ENCODE results near the gene S1PR3.

S1PR3 gene

GRCh38 chr9:88957526-88957925 lies 33.7 kb upstream of the S1PR3 start:
- Histone ChIP-seq H3F3A (ENCODE audit: control insufficient read depth, insufficient read depth) (no peaks in the 10 kb centered on the region), H3K4me1 (ENCODE audit: control insufficient read depth, low read length) (no peaks in the 10 kb centered on the region), H3K9me3 (ENCODE audit: control insufficient read depth, insufficient read depth, low read length) (no peaks in the 10 kb centered on the region), H3K79me2 (ENCODE audit: control insufficient read depth, low read length) (no peaks in the 10 kb centered on the region), H4K20me1 (ENCODE audit: control insufficient read depth, insufficient read depth, low read depth, low read length) (no peaks in the 10 kb centered on the region), H3K4me3 (ENCODE audit: low read length) (no peak overlapping the region), H3K27me3 (ENCODE audit: control insufficient read depth, low read length) (peaks cover 6% of the 10 kb centered on the region; the same call in 1 of the 2 replicates), H3K9me2 (replicated peaks; ENCODE audit: control insufficient read depth, low read length) (no peaks in the 10 kb centered on the region), H3K36me3 (ENCODE audit: control insufficient read depth, low read length) (no peaks in the 10 kb centered on the region), H3K27ac (ENCODE audit: low read depth, low read length) (no peak overlapping the region), H3K4me2 (ENCODE audit: low read length) (no peak overlapping the region)
- TF ChIP-seq EZH2phosphoT487 (IDR thresholded peaks at IDR 0.05; ENCODE audit: borderline replicate concordance, low read length) (no peak), CTCF (IDR thresholded peaks at IDR 0.05; ENCODE audit: low read depth, low read length, poor library complexity, severe bottlenecking) (no peak)

GRCh38 chr9:88959727-88960469 lies 31.4 kb upstream of the S1PR3 start:
- Histone ChIP-seq H3K36me3 (ENCODE audit: control insufficient read depth, low read length) (no peaks in the 10 kb centered on the region), H3F3A (ENCODE audit: control insufficient read depth, insufficient read depth) (no peaks in the 10 kb centered on the region)
- TF ChIP-seq CTCF (IDR thresholded peaks at IDR 0.05; ENCODE audit: low read depth, low read length, poor library complexity, severe bottlenecking) (no peak), EZH2phosphoT487 (IDR thresholded peaks at IDR 0.05; ENCODE audit: borderline replicate concordance, low read length) (no peak)

GRCh38 chr9:88960632-88961031 lies 30.6 kb upstream of the S1PR3 start:
- Histone ChIP-seq H3K9me2 (replicated peaks; ENCODE audit: control insufficient read depth, low read length) (no peaks in the 10 kb centered on the region), H4K20me1 (ENCODE audit: control insufficient read depth, insufficient read depth, low read depth, low read length) (no peaks in the 10 kb centered on the region)
- TF ChIP-seq EZH2phosphoT487 (IDR thresholded peaks at IDR 0.05; ENCODE audit: borderline replicate concordance, low read length): no peak

More at GRCh38 chr9:88959727-88960469, 31.4 kb upstream of the S1PR3 start:
- H4K20me1 ChIP-seq (ENCODE audit: control insufficient read depth, insufficient read depth, low read depth, low read length): no peaks in the 10 kb centered on the region
- H3K9me3 ChIP-seq (ENCODE audit: control insufficient read depth, insufficient read depth, low read length): no peaks in the 10 kb centered on the region
- H3K4me2 ChIP-seq (ENCODE audit: low read length): no peak overlapping the region
- H3K27ac ChIP-seq (ENCODE audit: low read depth, low read length): no peak overlapping the region
- H3K4me3 ChIP-seq (ENCODE audit: low read length): no peak overlapping the region
- H3K27me3 ChIP-seq (ENCODE audit: control insufficient read depth, low read length): 0 out of 2 replicates have a peak, but pooled peaks cover 2% of the 10 kb centered on the region
- H3K9me2 ChIP-seq (replicated peaks; ENCODE audit: control insufficient read depth, low read length): no peaks in the 10 kb centered on the region
- H3K4me1 ChIP-seq (ENCODE audit: control insufficient read depth, low read length): no peaks in the 10 kb centered on the region
- no peaks in the 10 kb centered on the region for H3K79me2 ChIP-seq (ENCODE audit: control insufficient read depth, low read length)

GRCh38 chr9:88965473-88965872 lies 25.8 kb upstream of the S1PR3 start:
- no peak overlapping the region for H3K27ac ChIP-seq (ENCODE audit: low read depth, low read length)
- H3K9me2 ChIP-seq (replicated peaks; ENCODE audit: control insufficient read depth, low read length): no peaks in the 10 kb centered on the region
- H3F3A ChIP-seq (ENCODE audit: control insufficient read depth, insufficient read depth): no peaks in the 10 kb centered on the region
- H3K79me2 ChIP-seq (ENCODE audit: control insufficient read depth, low read length): no peaks in the 10 kb centered on the region
- no peak overlapping the region for H3K4me2 ChIP-seq (ENCODE audit: low read length)
- H3K36me3 ChIP-seq (ENCODE audit: control insufficient read depth, low read length): no peaks in the 10 kb centered on the region
- H3K4me1 ChIP-seq (ENCODE audit: control insufficient read depth, low read length): no peaks in the 10 kb centered on the region
- no peaks in the 10 kb centered on the region for H4K20me1 ChIP-seq (ENCODE audit: control insufficient read depth, insufficient read depth, low read depth, low read length)
- H3K27me3 ChIP-seq (ENCODE audit: control insufficient read depth, low read length): peaks cover 2% of the 10 kb centered on the region; the same call in 1 of the 2 replicates
- no peaks in the 10 kb centered on the region for H3K9me3 ChIP-seq (ENCODE audit: control insufficient read depth, insufficient read depth, low read length)
- no peak for TF ChIP-seq CTCF (IDR thresholded peaks at IDR 0.05; ENCODE audit: low read depth, low read length, poor library complexity, severe bottlenecking)
- H3K4me3 ChIP-seq (ENCODE audit: low read length): no peak overlapping the region

More at GRCh38 chr9:88960632-88961031, 30.6 kb upstream of the S1PR3 start:
- no peak overlapping the region for H3K4me3 ChIP-seq (ENCODE audit: low read length)
- H3K4me2 ChIP-seq (ENCODE audit: low read length): no peak overlapping the region
- H3K4me1 ChIP-seq (ENCODE audit: control insufficient read depth, low read length): no peaks in the 10 kb centered on the region
- H3K27me3 ChIP-seq (ENCODE audit: control insufficient read depth, low read length): 0 out of 2 replicates have a peak, but pooled peaks cover 2% of the 10 kb centered on the region
- H3K27ac ChIP-seq (ENCODE audit: low read depth, low read length): no peak overlapping the region
- H3F3A ChIP-seq (ENCODE audit: control insufficient read depth, insufficient read depth): no peaks in the 10 kb centered on the region
- H3K9me3 ChIP-seq (ENCODE audit: control insufficient read depth, insufficient read depth, low read length): no peaks in the 10 kb centered on the region
- no peaks in the 10 kb centered on the region for H3K36me3 ChIP-seq (ENCODE audit: control insufficient read depth, low read length)
- no peaks in the 10 kb centered on the region for H3K79me2 ChIP-seq (ENCODE audit: control insufficient read depth, low read length)
